ENCODE data around the gene ITGBL1. TPM values are rescaled to one million over a fixed set of nuclear protein-coding genes. Genes with fewer than 3 reads are reported as not detected.
A peak's percentile ranks its signal among the peaks of the same experiment; 100 is the strongest.

Gene ITGBL1
- total and polyA plus RNA-seq, 2 donors (not counting 3 experiments of a cell fraction or from before 2014, with no cell fraction given) = 4.6 to 8.8 TPM

- Histone ChIP-seq H3K9ac (replicated peaks; ENCODE audit: extremely low read depth, insufficient read depth, low read length) (no peak overlapping the region), H3K4me2 (ENCODE audit: insufficient read depth, low read length) (peak overlapping the region; percentile 64), H3K4me3 (replicated peaks in 1 of 3; ENCODE audit: insufficient read depth in 1 of 3, low read depth in 1 of 3, low read length in 3 of 3) (no peak overlapping the region), H3K4me1 (ENCODE audit: control insufficient read depth, extremely low read depth, insufficient read depth, low read length) (peaks cover 28% of the 10 kb centered on the region), H3K9me1 (replicated peaks; ENCODE audit: control insufficient read depth, extremely low read depth, insufficient read depth, low read length) (no peaks in the 10 kb centered on the region), H3K79me2 (ENCODE audit: control insufficient read depth, insufficient read depth, low read length) (no peaks in the 10 kb centered on the region), H3K27ac (ENCODE audit: insufficient read depth, low read depth, low read length) (peak overlapping the region; percentile 48), H3K36me3 (ENCODE audit: control insufficient read depth in 2 of 2, extremely low read depth in 1 of 2, insufficient read depth in 2 of 2, low read length in 2 of 2) (no peaks in the 10 kb centered on the region), H3K9me3 (replicated peaks; ENCODE audit: control insufficient read depth, insufficient read depth, low read length) (no peaks in the 10 kb centered on the region), H2AFZ (ENCODE audit: low read depth, low read length) (peak overlapping the region; percentile 33), H3K27me3 (ENCODE audit: control insufficient read depth in 2 of 2, insufficient read depth in 2 of 2, low read length in 2 of 2) (no peaks in the 10 kb centered on the region), H4K20me1 (replicated peaks; ENCODE audit: control insufficient read depth, extremely low read depth, insufficient read depth, low read length) (no peaks in the 10 kb centered on the region)
- DNase-seq (ENCODE audit: low read depth, low spot score) (no peak), FAIRE-seq (peak; percentile 33)
- dilution Hi-C loops (cut with MboI; ENCODE audit: extremely low pct_ligation_motif_present, low sequenced_read_pairs) = loop anchor here (25.0 kb wide), 1 partner anchor 250 kb away; no protein-coding TSS in a partner anchor
- ChIA-PET POLR2A (no interaction called here), CTCF (interaction anchor here (1.0 to 2.8 kb wide), 5 partner anchors 17 to 368 kb away, joined by 3 to 15 read pairs (median 4); no protein-coding TSS in a partner anchor)
- intact Hi-C loops (cut with micrococcal nuclease) = loop anchor here (1.0 to 5.0 kb wide), 3 partner anchors 23 to 405 kb away; no protein-coding TSS in a partner anchor
- no peak for TF ChIP-seq JUN (IDR thresholded peaks at IDR 0.05; ENCODE audit: borderline replicate concordance, insufficient read depth, insufficient read length, low read depth)
- TF ChIP-seq CTCF (IDR thresholded peaks at IDR 0.05; ENCODE audit: extremely low read depth in 1 of 2, insufficient read depth in 1 of 2, low read depth in 1 of 2, low read length in 2 of 2) = no peak
- TF ChIP-seq FOS (IDR thresholded peaks at IDR 0.05; ENCODE audit: borderline replicate concordance, insufficient read depth, low read length) = no peak
- TF ChIP-seq POLR2A (IDR thresholded peaks at IDR 0.05; ENCODE audit: low read depth, low read length) = no peak
- no peak for TF ChIP-seq MAX (IDR thresholded peaks at IDR 0.05; ENCODE audit: insufficient read depth, insufficient read length)
- TF ChIP-seq EZH2 (IDR thresholded peaks at IDR 0.05; ENCODE audit: borderline replicate concordance, low read depth, low read length, severe bottlenecking) = no peak
- no peak for TF ChIP-seq GATA2 (IDR thresholded peaks at IDR 0.05; ENCODE audit: insufficient read depth, insufficient read length, low read depth, low read length)
- TF ChIP-seq MYC (IDR thresholded peaks at IDR 0.05; ENCODE audit: low read depth, low read length) = no peak
- TF ChIP-seq POLR2AphosphoS5 (IDR thresholded peaks at IDR 0.05; ENCODE audit: insufficient read depth, low read depth, low read length) = no peak
- BruUV-seq (replicated peaks) = no TSS peak
These were observed 60.2 kb downstream of the ITGBL1 start for GRCh38 chr13:101512650-101513049.

Measured in endothelial cell of umbilical vein (primary cell).